GM23248 (cell line): Measurements from ENCODE around the gene SEC24C. TPM values are rescaled to one million over a fixed set of nuclear protein-coding genes. Genes with fewer than 3 reads are reported as not detected.
A peak's percentile ranks its signal among the peaks of the same experiment; 100 is the strongest.

Experiments
- DNase-seq: peaks from one replicate; pipeline ENCODE4 v3.0.0-alpha.2; 2015
- H2AFZ ChIP-seq: fragments of 200-600 bp; sonication (generic); 2 replicates; pipeline ENCODE4 v1.6.1; 2016; ENCODE audit warnings: antibody characterized with exemption
- H3F3A ChIP-seq: fragments of 200-600 bp; sonication (generic); 2 replicates; pipeline ENCODE4 v1.6.1; 2016; ENCODE audit warnings: mild to moderate bottlenecking, antibody characterized with exemption, mixed run types; ENCODE audit not compliant: insufficient read depth
- H3K27ac ChIP-seq: fragments of 200-600 bp; sonication (generic); 2 replicates; pipeline ENCODE4 v1.5.1; 2016; ENCODE audit warnings: mild to moderate bottlenecking
- H3K27me3 ChIP-seq: fragments of 200-600 bp; sonication (generic); replicated peaks from 2 replicates; pipeline ENCODE4 v1.6.1; 2016; ENCODE audit warnings: mild to moderate bottlenecking; ENCODE audit not compliant: insufficient read depth
- H3K36me3 ChIP-seq: fragments of 200-600 bp; sonication (generic); 2 replicates; pipeline ENCODE4 v1.6.1; 2016; ENCODE audit warnings: low read depth, mild to moderate bottlenecking
- H3K4me1 ChIP-seq: fragments of 200-600 bp; sonication (generic); 2 replicates; pipeline ENCODE4 v1.6.1; 2016; ENCODE audit warnings: mild to moderate bottlenecking; ENCODE audit not compliant: insufficient read depth
- H3K4me2 ChIP-seq: fragments of 200-600 bp; sonication (generic); one replicate; pipeline ENCODE4 v1.6.1; 2016; ENCODE audit warnings: mild to moderate bottlenecking; ENCODE audit not compliant: unreplicated experiment
- H3K4me3 ChIP-seq: fragments of 200-600 bp; sonication (generic); 2 replicates; pipeline ENCODE4 v1.5.1; 2016; ENCODE audit warnings: mild to moderate bottlenecking
- H3K79me2 ChIP-seq: fragments of 200-600 bp; sonication (generic); 2 replicates; pipeline ENCODE4 v1.6.1; 2016; ENCODE audit warnings: mild to moderate bottlenecking; ENCODE audit not compliant: insufficient read depth
- H3K9ac ChIP-seq: fragments of 200-600 bp; sonication (generic); 2 replicates; pipeline ENCODE4 v1.6.1; 2016; ENCODE audit warnings: mild to moderate bottlenecking
- H3K9me2 ChIP-seq: fragments of 200-600 bp; sonication (generic); 2 replicates; pipeline ENCODE4 v1.6.1; 2016; ENCODE audit warnings: mixed run types, mild to moderate bottlenecking, moderate library complexity; ENCODE audit not compliant: insufficient read depth
- H3K9me3 ChIP-seq: fragments of 200-600 bp; sonication (generic); one replicate; pipeline ENCODE4 v1.6.1; 2017; ENCODE audit warnings: low read depth
- H4K20me1 ChIP-seq: fragments of 200-600 bp; sonication (generic); 2 replicates; pipeline ENCODE4 v1.6.0; 2016; ENCODE audit not compliant: insufficient read depth
- EZH2 ChIP-seq: fragments of 200-600 bp; sonication (generic); IDR thresholded peaks from 2 replicates; pipeline ENCODE4 v1.6.1; 2018; ENCODE audit warnings: antibody characterized with exemption, mild to moderate bottlenecking; ENCODE audit not compliant: insufficient read depth, poor library complexity, severe bottlenecking
- EZH2phosphoT487 ChIP-seq: fragments of 200-600 bp; sonication (generic); IDR thresholded peaks from 2 replicates; pipeline ENCODE4 v1.6.1; 2018; ENCODE audit warnings: antibody characterized with exemption, moderate library complexity, mild to moderate bottlenecking, low read depth; ENCODE audit not compliant: insufficient read depth
- WGBS, 2 experiments: methylation state at CpG; one replicate each; pipeline ENCODE4 v1.1.6; 2015 to 2017; ENCODE audit warnings: low lambda C conversion rate in 2 of 2, low coverage in 1 of 2; ENCODE audit errors: missing lambda C conversion rate in 2 of 2; 5-methylcytosine and 5-hydroxymethylcytosine counted together
- in situ Hi-C: fragments of 300-500 bp; cut with MboI; formaldehyde crosslinking; loops from 2 replicates; pipeline ENCODE4 v1.15.0; 2020
- polyA plus RNA-seq: library from polyadenylated mRNA; unstranded; fragments of >200 nt; fragmentation: Nextera tagmentation; extraction: Ambion mirVana; gene quantifications from 2 replicates; pipeline ENCODE4 v1.2.1, GENCODE V29; 2016
- total RNA-seq: library from RNA; depleted of rRNA; stranded (reverse); fragments of >200 nt; shearing (Covaris generic); gene quantifications from 2 replicates; pipeline ENCODE4 v1.2.3, GENCODE V29; 2014

SEC24C gene
- total and polyA plus RNA-seq, 2 experiments from 2014 or later, result 30.6 to 87.1 TPM

- Histone ChIP-seq H3K27ac (no peak overlapping the region), H3K27me3 (no peaks in the 10 kb centered on the region), H3K79me2 (peaks cover 21% of the 10 kb centered on the region), H3K9ac (no peak overlapping the region), H3K36me3 (no peaks in the 10 kb centered on the region), H3K9me2 (no peaks in the 10 kb centered on the region), H3K9me3 (no peaks in the 10 kb centered on the region), H4K20me1 (no peaks in the 10 kb centered on the region), H3K4me1 (peaks cover 31% of the 10 kb centered on the region), H3K4me3 (no peak overlapping the region), H3K4me2 (no peak overlapping the region), H3F3A (peaks cover 22% of the 10 kb centered on the region), H2AFZ (no peak overlapping the region)
- 87% methylated on average over 7 of the region's 7 CpGs for WGBS, 2 experiments
- no peak for DNase-seq
- TF ChIP-seq EZH2 (no peak), EZH2phosphoT487 (no peak)
- in situ Hi-C loops, result no loop called here
Observed at GRCh38 chr10:73813333-73813732, 69.2 kb downstream of the SEC24C start.

GRCh38 chr10:73814276-73814895 is 70.2 kb downstream of the SEC24C start:
- Histone ChIP-seq H3K4me2 (no peak overlapping the region), H3K27ac (no peak overlapping the region), H3K9ac (no peak overlapping the region), H2AFZ (no peak overlapping the region), H3K9me2 (no peaks in the 10 kb centered on the region), H3F3A (peaks cover 22% of the 10 kb centered on the region), H3K79me2 (peaks cover 11% of the 10 kb centered on the region), H3K4me1 (peaks cover 30% of the 10 kb centered on the region), H3K4me3 (no peak overlapping the region), H3K36me3 (no peaks in the 10 kb centered on the region), H3K9me3 (no peaks in the 10 kb centered on the region), H3K27me3 (no peaks in the 10 kb centered on the region), H4K20me1 (no peaks in the 10 kb centered on the region)
- DNase-seq, result no peak
- TF ChIP-seq EZH2, result no peak
- no peak for TF ChIP-seq EZH2phosphoT487
- WGBS, 2 experiments, result 90 to 95% methylated on average over 11 to 13 of the region's 13 CpGs
- in situ Hi-C loops, result no loop called here

DNA sequence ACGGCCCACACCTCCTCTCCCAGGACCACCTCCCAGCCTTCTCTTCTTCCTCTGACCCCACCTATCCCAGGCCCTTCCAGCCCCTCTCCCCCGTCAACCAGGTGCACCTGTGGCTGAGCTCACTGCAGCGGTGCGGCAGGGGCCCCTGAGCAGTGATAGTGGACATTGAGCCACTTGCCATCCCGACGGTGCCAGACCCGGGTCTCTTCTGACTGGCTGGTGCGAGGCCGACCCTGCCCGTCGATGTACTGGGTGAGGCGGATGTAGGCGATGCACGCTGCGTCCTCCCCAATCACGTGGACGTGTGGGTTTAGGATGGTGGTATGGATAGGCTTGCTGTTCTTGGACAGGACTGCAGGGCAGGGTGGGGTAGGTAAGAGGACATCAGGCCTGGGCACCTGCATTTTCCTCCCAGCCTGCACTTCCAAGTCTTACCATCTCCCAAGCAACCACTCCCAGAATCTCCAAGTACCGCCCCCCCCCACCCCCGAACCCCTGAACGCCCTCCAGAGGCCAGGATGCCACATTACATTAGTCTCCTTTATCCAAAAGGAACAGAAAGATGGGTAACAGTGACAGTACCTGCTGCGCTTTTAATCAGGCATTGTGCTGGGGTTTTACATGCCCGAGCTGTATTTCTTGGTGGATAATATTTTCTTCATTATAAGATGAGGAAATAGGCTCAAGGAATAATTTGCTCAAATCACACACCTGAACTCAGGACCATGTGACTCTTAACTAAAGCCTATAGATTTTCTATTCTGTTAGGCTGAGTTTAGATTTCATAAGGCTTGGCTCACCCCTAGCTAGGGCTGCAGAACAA is 70.9 kb downstream of the SEC24C start:
- H3K79me2 ChIP-seq, result peaks cover 3% of the 10 kb centered on the region
- H3K36me3 ChIP-seq, result no peaks in the 10 kb centered on the region
- H3K4me1 ChIP-seq, result peaks cover 25% of the 10 kb centered on the region
- 85% methylated on average over 22 of the region's 22 CpGs for WGBS, 2 experiments
- TF ChIP-seq EZH2phosphoT487 (no peak), EZH2 (no peak)
- DNase-seq, result peak; percentile 38
- no peaks in the 10 kb centered on the region for H3K9me2 ChIP-seq
- no peaks in the 10 kb centered on the region for H4K20me1 ChIP-seq
- no peak overlapping the region for H3K4me3 ChIP-seq
- peak overlapping the region; percentile 50 for H3K4me2 ChIP-seq
- H3K9ac ChIP-seq, result no peak overlapping the region
- in situ Hi-C loops, result no loop called here
- no peak overlapping the region for H2AFZ ChIP-seq
- H3K9me3 ChIP-seq, result no peaks in the 10 kb centered on the region
- peaks cover 22% of the 10 kb centered on the region for H3F3A ChIP-seq
- peak overlapping the region; percentile 63 for H3K27ac ChIP-seq
- H3K27me3 ChIP-seq, result no peaks in the 10 kb centered on the region

DNA sequence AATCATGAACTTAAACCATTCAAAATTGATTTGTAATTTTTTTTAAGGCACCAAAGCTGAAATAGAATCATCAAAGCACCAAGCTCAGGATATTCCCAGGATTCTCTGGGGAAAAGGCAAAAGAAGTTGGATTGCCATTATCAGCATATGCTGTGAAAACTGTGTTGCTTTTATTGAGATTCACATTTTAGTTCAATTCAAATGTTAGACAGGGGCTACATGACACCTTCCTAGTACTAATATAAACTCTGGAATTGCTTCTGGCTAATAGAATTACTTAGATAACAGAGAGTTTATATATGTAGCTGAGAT is 71.5 kb downstream of the SEC24C start:
- no peak for DNase-seq
- Histone ChIP-seq H3K79me2 (no peaks in the 10 kb centered on the region), H3K27me3 (no peaks in the 10 kb centered on the region), H3K4me2 (peak overlapping the region; percentile 50), H3F3A (peaks cover 22% of the 10 kb centered on the region), H3K4me3 (no peak overlapping the region; the same call in 1 of the 2 replicates), H3K9me3 (no peaks in the 10 kb centered on the region), H3K4me1 (peaks cover 23% of the 10 kb centered on the region), H2AFZ (0 out of 2 replicates have a peak overlapping the region, but pooled peaks have one; percentile 12), H3K9me2 (no peaks in the 10 kb centered on the region), H3K27ac (peak overlapping the region; percentile 63), H3K9ac (no peak overlapping the region), H4K20me1 (no peaks in the 10 kb centered on the region), H3K36me3 (no peaks in the 10 kb centered on the region)
- in situ Hi-C loops, result no loop called here
- TF ChIP-seq EZH2phosphoT487 (no peak), EZH2 (no peak)
